Kidney (tissue), 14 donors: ENCODE data around the gene ADGRV1. TPM values are rescaled to one million over a fixed set of nuclear protein-coding genes. Genes with fewer than 3 reads are reported as not detected.

Source experiments
- DNase-seq, 5 donors: peaks; one replicate each; pipeline ENCODE4 v3.0.0-alpha.2; 2013 to 2020
- FAIRE-seq: peaks from 2 replicates; lab custom pipeline; 2012; peaks lifted over from hg19 to GRCh38; lab: Jason Lieb, UNC
- H3K27ac ChIP-seq, 2 donors: one replicate each; pipeline ENCODE4 v1.7.0; 2013; ENCODE audit warnings: low read depth in 2 of 2, low read length in 2 of 2, inconsistent platforms in 1 of 2
- H3K27me3 ChIP-seq: one replicate; pipeline ENCODE4 v1.7.1; 2013; ENCODE audit warnings: low read length, inconsistent platforms; ENCODE audit not compliant: control insufficient read depth, insufficient read depth
- H3K36me3 ChIP-seq, 3 donors: one replicate each; pipeline versions ENCODE4 v1.7.0 to v1.7.1; 2013; ENCODE audit warnings: low read length in 3 of 3, control low read depth in 1 of 3, inconsistent platforms in 1 of 3; ENCODE audit not compliant: insufficient read depth in 3 of 3, control insufficient read depth in 2 of 3
- H3K4me1 ChIP-seq, 3 donors: one replicate each; pipeline versions ENCODE4 v1.7.0 to v1.7.1; 2013; ENCODE audit warnings: low read length in 3 of 3, inconsistent platforms in 1 of 3, low read depth in 1 of 3; ENCODE audit not compliant: control insufficient read depth in 2 of 3, insufficient read depth in 2 of 3
- H3K4me3 ChIP-seq, 3 donors: one replicate each; pipeline versions ENCODE4 v1.7.0 to v1.8.1; 2013; ENCODE audit warnings: low read length in 3 of 3, control low read depth in 1 of 3, inconsistent platforms in 1 of 3
- H3K9ac ChIP-seq, 3 donors: one replicate each; pipeline versions ENCODE4 v1.7.0 to v1.7.1; 2013; ENCODE audit warnings: low read length in 3 of 3, control low read depth in 1 of 3, inconsistent platforms in 1 of 3
- H3K9me3 ChIP-seq, 3 donors: one replicate each; pipeline versions ENCODE4 v1.7.0 to v1.7.1; 2013; ENCODE audit warnings: low read length in 3 of 3, control low read depth in 1 of 3, inconsistent platforms in 1 of 3; ENCODE audit not compliant: control insufficient read depth in 2 of 3, insufficient read depth in 1 of 3
- CTCF ChIP-seq: IDR thresholded peaks from 3 replicates; pipeline ENCODE4 v1.5.1; 2012; ENCODE audit warnings: mild to moderate bottlenecking, moderate library complexity, borderline replicate concordance; ENCODE audit not compliant: insufficient read depth; ENCODE audit errors: extremely low read depth
- intact Hi-C: fragments of 100-400 bp; cut with DNase I; formaldehyde crosslinking; loops from one replicate; pipeline ENCODE4 v1.11.1; 2022
- polyA plus RNA-seq: library from polyadenylated mRNA; stranded (reverse); fragments of 350-450 nt; fragmentation: Illumina TruSeq; extraction: RNeasy Lipid Tissue Mini Kit (QIAGEN cat#74804); gene quantifications from one replicate; pipeline ENCODE4 v1.2.3, GENCODE V29; 2014; ENCODE audit warnings: low read depth, low replicate concordance; ENCODE audit not compliant: insufficient read depth
- total RNA-seq: library from RNA; stranded (reverse); fragmentation: NEBNext Ultra II Directional; extraction: Animal tissue kit (Norgen Biotek cat#: 25700); gene quantifications from one replicate; pipeline ENCODE4 v1.2.1, GENCODE V29; 2021
- donor health status: control.
- donor health status: control.
- donor health status: control.
- donor health status: control.
- donor health status: control.
- donor health status: DM: yes; HTN: yes; CAD: no.
- donor health status: Normal renal cell carcinoma (clear cell type).

The ADGRV1 gene
- total and polyA plus RNA-seq, 2 donors from 2014 or later = 7.0 to 7.3 TPM

GRCh38 chr5:91072881-91073280 lies 514.3 kb downstream of the ADGRV1 start:
- Histone ChIP-seq H3K9me3 (no peaks in the 10 kb centered on the region), H3K27me3 (no peaks in the 10 kb centered on the region), H3K4me3 (no peak overlapping the region), H3K9ac (no peak overlapping the region), H3K4me1 (no peaks in the 10 kb centered on the region), H3K27ac (no peak overlapping the region), H3K36me3 (no peaks in the 10 kb centered on the region)
- TF ChIP-seq CTCF = no peak
- DNase-seq (peak in 1 of 5 donors; percentile 39), FAIRE-seq (no peak)
- intact Hi-C loops = no loop called here

DNA sequence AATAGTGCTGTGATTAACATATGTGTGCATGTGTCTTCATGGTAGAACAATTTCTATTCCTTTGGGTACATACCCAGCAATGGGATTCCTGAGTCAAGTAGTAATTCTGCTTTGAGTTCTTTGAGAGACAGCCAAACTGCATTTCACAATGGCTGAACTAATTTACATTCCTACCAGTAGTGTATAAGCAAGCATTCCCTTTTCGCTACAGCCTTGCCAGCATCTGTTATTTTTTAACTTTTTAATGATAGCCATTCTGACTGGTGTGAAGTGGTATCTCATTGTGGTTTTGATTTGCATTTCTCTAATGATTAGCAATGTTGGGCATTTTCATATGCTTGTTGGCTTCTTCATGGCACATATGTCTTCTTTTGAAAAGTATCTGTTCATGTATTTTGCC lies 516.0 kb downstream of the ADGRV1 start:
- Histone ChIP-seq H3K4me1 (peaks cover 0 to 7% (median 0%) of the 10 kb centered on the region in 3 donors), H3K36me3 (no peaks in the 10 kb centered on the region), H3K27ac (no peak overlapping the region), H3K9ac (no peak overlapping the region), H3K4me3 (no peak overlapping the region), H3K9me3 (no peaks in the 10 kb centered on the region), H3K27me3 (no peaks in the 10 kb centered on the region)
- DNase-seq = peak in 2 of 5 donors; percentile 35 to 36
- intact Hi-C loops = no loop called here
- no peak for TF ChIP-seq CTCF
- peak; percentile 94 for FAIRE-seq

- no peak for FAIRE-seq
- Histone ChIP-seq H3K9ac (no peak overlapping the region), H3K36me3 (no peaks in the 10 kb centered on the region), H3K9me3 (no peaks in the 10 kb centered on the region), H3K27me3 (no peaks in the 10 kb centered on the region), H3K4me1 (peaks cover 0 to 7% (median 0%) of the 10 kb centered on the region in 3 donors), H3K4me3 (no peak overlapping the region), H3K27ac (no peak overlapping the region)
- no peak for TF ChIP-seq CTCF
- no peak for DNase-seq
- intact Hi-C loops = no loop called here
Observed at GRCh38 chr5:91076138-91076537, 517.5 kb downstream of the ADGRV1 start.

DNA sequence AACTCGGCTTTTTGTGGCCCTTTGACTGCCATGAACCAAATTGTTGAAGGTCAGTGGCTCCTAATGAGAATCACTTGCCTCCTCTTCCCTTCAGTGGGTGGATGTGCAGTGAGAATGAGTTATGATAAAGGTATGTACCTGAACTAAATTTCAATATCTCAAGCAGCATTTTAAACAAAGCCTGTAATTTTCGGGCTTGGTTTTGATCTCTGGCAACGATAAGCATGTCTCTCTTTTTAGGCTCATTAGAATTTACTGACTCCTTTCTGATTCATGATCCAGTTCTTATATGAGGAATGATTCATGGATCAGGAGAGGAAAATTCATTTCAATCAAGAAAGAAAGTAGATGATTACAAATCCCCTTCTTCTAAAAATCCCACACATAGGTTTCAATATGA lies 519.0 kb downstream of the ADGRV1 start:
- peaks cover 0 to 7% (median 0%) of the 10 kb centered on the region in 3 donors for H3K4me1 ChIP-seq
- no peaks in the 10 kb centered on the region for H3K9me3 ChIP-seq
- H3K27me3 ChIP-seq = no peaks in the 10 kb centered on the region
- FAIRE-seq (no peak), DNase-seq (no peak)
- no peak overlapping the region for H3K9ac ChIP-seq
- H3K4me3 ChIP-seq = no peak overlapping the region
- no peaks in the 10 kb centered on the region for H3K36me3 ChIP-seq
- no peak for TF ChIP-seq CTCF
- intact Hi-C loops = no loop called here
- no peak overlapping the region for H3K27ac ChIP-seq
